B cell (primary cell): ENCODE results near the gene CPNE4. TPM values are rescaled to one million over a fixed set of nuclear protein-coding genes. Genes with fewer than 3 reads are reported as not detected.

ENCODE experiments used
- ATAC-seq: fragments of 200-7000 bp; cut with Tn5 transposase; one replicate; pipeline ENCODE4 v1.10.0; 2021; ENCODE audit warnings: low read depth, mild to moderate bottlenecking, moderate number of reproducible peaks, moderate library complexity
- CTCF ChIA-PET: fragments of 350-600 bp; sonication (Branson Sonifier 250); formaldehyde crosslinking; loops from one replicate; lab custom pipeline; 2021; ENCODE audit warnings: antibody characterized with exemption, inconsistent platforms; lab: Charles Lee
- POLR2A ChIA-PET: fragments of 350-600 bp; sonication (Branson Sonifier 250); formaldehyde crosslinking; loops from one replicate; lab custom pipeline; 2021; ENCODE audit warnings: antibody characterized with exemption; lab: Charles Lee
- DNase-seq: peaks from one replicate; pipeline ENCODE4 v3.0.0; 2013
- H2AFZ ChIP-seq: 2 replicates; pipeline ENCODE4 v1.6.1; 2012; ENCODE audit warnings: mild to moderate bottlenecking, low read depth, low read length; ENCODE audit not compliant: insufficient read depth, poor library complexity, severe bottlenecking
- H3K27ac ChIP-seq, 2 donors: 1 replicate in 1 of 2; 2 replicates in 1 of 2; pipeline ENCODE4 v1.5.1; 2012 to 2013; ENCODE audit warnings: low read length in 2 of 2, mild to moderate bottlenecking in 2 of 2, moderate library complexity in 1 of 2
- H3K27me3 ChIP-seq, 4 experiments: fragments of 200-600 bp in 1 of 4; sonication (generic) in 1 of 4; replicated peaks in 1 of 4; 1 replicate in 2 of 4; 2 replicates in 2 of 4; pipeline versions ENCODE4 v1.6.1 to v1.7.0; 2013 to 2016; ENCODE audit warnings: low read length in 3 of 4, mild to moderate bottlenecking in 2 of 4, mixed read lengths in 1 of 4, moderate library complexity in 1 of 4; ENCODE audit not compliant: insufficient read depth in 4 of 4, control insufficient read depth in 3 of 4; ENCODE audit errors: control extremely low read depth in 1 of 4
- H3K36me3 ChIP-seq, 2 experiments: replicated peaks in 1 of 2; 1 replicate in 1 of 2; 2 replicates in 1 of 2; pipeline versions ENCODE4 v1.6.1 to v1.7.1; 2013; ENCODE audit warnings: low read length in 1 of 2; ENCODE audit not compliant: insufficient read depth in 2 of 2, control insufficient read depth in 1 of 2; ENCODE audit errors: control extremely low read depth in 1 of 2, extremely low read depth in 1 of 2
- H3K4me1 ChIP-seq, 2 donors: fragments of 200-600 bp in 1 of 2; sonication (generic) in 1 of 2; 1 replicate in 1 of 2; 2 replicates in 1 of 2; pipeline versions ENCODE4 v1.5.1 to v1.6.1; 2013 to 2017; ENCODE audit warnings: low read length in 2 of 2; ENCODE audit not compliant: control insufficient read depth in 2 of 2, insufficient read depth in 2 of 2
- H3K4me2 ChIP-seq: replicated peaks from 2 replicates; pipeline ENCODE3; 2012; ENCODE audit warnings: mild to moderate bottlenecking, low read depth, low read length; ENCODE audit not compliant: poor library complexity, severe bottlenecking
- H3K4me3 ChIP-seq, 5 experiments: fragments of 200-600 bp in 1 of 5; sonication (generic) in 1 of 5; 1 replicate in 3 of 5; 2 replicates in 2 of 5; pipeline versions ENCODE4 v1.5.1 to v1.7.0; 2011 to 2016; ENCODE audit warnings: low read length in 4 of 5, mild to moderate bottlenecking in 4 of 5, low read depth in 2 of 5, control low read depth in 1 of 5, moderate library complexity in 1 of 5; ENCODE audit not compliant: insufficient read depth in 1 of 5; ENCODE audit errors: control extremely low read depth in 1 of 5, extremely low read depth in 1 of 5
- H3K79me2 ChIP-seq: fragments of 200-600 bp; sonication (generic); one replicate; pipeline ENCODE4 v1.6.0; 2016; ENCODE audit warnings: low read length; ENCODE audit not compliant: control insufficient read depth, insufficient read depth
- H3K9ac ChIP-seq: fragments of 200-600 bp; sonication (generic); 2 replicates; pipeline ENCODE4 v1.6.1; 2017; ENCODE audit warnings: mild to moderate bottlenecking, low read length, moderate library complexity
- H3K9me3 ChIP-seq, 3 donors: one replicate each; pipeline versions ENCODE4 v1.6.1 to v1.7.1; 2013; ENCODE audit warnings: low read length in 2 of 3; ENCODE audit not compliant: control insufficient read depth in 2 of 3, insufficient read depth in 1 of 3; ENCODE audit errors: control extremely low read depth in 1 of 3
- H4K20me1 ChIP-seq: 2 replicates; pipeline ENCODE4 v1.6.0; 2012; ENCODE audit warnings: mild to moderate bottlenecking, low read length; ENCODE audit not compliant: insufficient read depth, control insufficient read depth, poor library complexity, severe bottlenecking
- H3K27ac Mint-ChIP-seq: one replicate; pipeline ENCODE4 v1.8.0; 2021; ENCODE audit warnings: mixed read lengths
- H3K27me3 Mint-ChIP-seq: one replicate; pipeline ENCODE4 v1.8.0; 2021; ENCODE audit warnings: mixed read lengths
- H3K4me1 Mint-ChIP-seq: one replicate; pipeline ENCODE4 v1.8.0; 2021; ENCODE audit warnings: mixed read lengths
- H3K4me3 Mint-ChIP-seq: one replicate; pipeline ENCODE4 v1.8.0; 2021; ENCODE audit warnings: mixed read lengths
- H3K9me3 Mint-ChIP-seq: one replicate; pipeline ENCODE4 v1.8.0; 2022; ENCODE audit warnings: mixed read lengths; ENCODE audit not compliant: insufficient read depth
- EZH2 ChIP-seq: IDR thresholded peaks from 2 replicates; pipeline ENCODE4 v1.6.1; 2012; ENCODE audit warnings: borderline replicate concordance, low read depth, mild to moderate bottlenecking, moderate library complexity, low read length; ENCODE audit not compliant: insufficient read depth, poor library complexity, severe bottlenecking
- WGBS: methylation state at CpG from one replicate; pipeline ENCODE4 v1.1.5; 2013; ENCODE audit warnings: missing lambda C conversion rate; ENCODE audit not compliant: insufficient coverage; 5-methylcytosine and 5-hydroxymethylcytosine counted together
- intact Hi-C: fragments of 100-400 bp; cut with micrococcal nuclease; formaldehyde crosslinking; loops from one replicate; pipeline ENCODE4 v1.10.0; 2022
- polyA plus RNA-seq: library from polyadenylated mRNA; depleted of rRNA; stranded (reverse); fragments of >200 nt; gene quantifications from 2 replicates; pipeline ENCODE4 v1.2.3, GENCODE V29; 2012
- total RNA-seq, 2 donors: library from RNA; stranded (reverse); fragments of 120-200 nt in 1 of 2; gene quantifications; 1 replicate in 1 of 2; 2 replicates in 1 of 2; pipeline versions ENCODE4 v1.2.3 to v1.2.4, GENCODE V29; 2013 to 2022
- TF ChIP-seq, protein P1 (sequence below): fragments of 200-600 bp; IDR thresholded peaks from one replicate; pipeline ENCODE4 v1.8.0; 2022; ENCODE audit warnings: antibody characterized with exemption, mild to moderate bottlenecking

Gene CPNE4
- total and polyA plus RNA-seq, 2 donors (not counting 1 experiment from before 2014, with no cell fraction given), result not detected

DNA sequence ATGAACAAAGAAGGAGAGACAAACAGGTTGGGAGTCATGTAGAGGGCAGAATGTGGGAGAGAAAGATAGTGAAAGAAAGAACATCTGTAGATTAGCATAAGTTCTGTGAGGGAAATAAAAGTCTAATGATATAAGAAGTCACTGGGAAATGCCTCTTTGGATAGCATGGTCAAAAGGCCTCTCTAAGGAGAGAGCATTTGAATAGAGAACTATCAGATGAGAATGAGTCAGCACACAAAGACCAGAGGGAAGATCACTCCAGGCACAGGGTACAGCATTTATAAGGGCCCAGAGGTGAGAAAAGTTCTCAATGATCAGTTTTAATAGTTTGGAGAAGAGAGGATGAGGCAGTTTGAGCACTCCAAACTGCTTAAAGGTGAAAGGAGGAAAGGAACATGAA, 7.9 kb upstream of the CPNE4 start:
- Mint-ChIP-seq H3K9me3 (no peaks in the 10 kb centered on the region), H3K4me1 (no peaks in the 10 kb centered on the region), H3K27me3 (peaks cover 18% of the 10 kb centered on the region), H3K4me3 (no peak overlapping the region), H3K27ac (no peak overlapping the region)
- no peak overlapping the region for H3K27ac ChIP-seq
- no peaks in the 10 kb centered on the region for H3K79me2 ChIP-seq
- TF ChIP-seq EZH2, result no peak
- TF ChIP-seq, protein P1, sequence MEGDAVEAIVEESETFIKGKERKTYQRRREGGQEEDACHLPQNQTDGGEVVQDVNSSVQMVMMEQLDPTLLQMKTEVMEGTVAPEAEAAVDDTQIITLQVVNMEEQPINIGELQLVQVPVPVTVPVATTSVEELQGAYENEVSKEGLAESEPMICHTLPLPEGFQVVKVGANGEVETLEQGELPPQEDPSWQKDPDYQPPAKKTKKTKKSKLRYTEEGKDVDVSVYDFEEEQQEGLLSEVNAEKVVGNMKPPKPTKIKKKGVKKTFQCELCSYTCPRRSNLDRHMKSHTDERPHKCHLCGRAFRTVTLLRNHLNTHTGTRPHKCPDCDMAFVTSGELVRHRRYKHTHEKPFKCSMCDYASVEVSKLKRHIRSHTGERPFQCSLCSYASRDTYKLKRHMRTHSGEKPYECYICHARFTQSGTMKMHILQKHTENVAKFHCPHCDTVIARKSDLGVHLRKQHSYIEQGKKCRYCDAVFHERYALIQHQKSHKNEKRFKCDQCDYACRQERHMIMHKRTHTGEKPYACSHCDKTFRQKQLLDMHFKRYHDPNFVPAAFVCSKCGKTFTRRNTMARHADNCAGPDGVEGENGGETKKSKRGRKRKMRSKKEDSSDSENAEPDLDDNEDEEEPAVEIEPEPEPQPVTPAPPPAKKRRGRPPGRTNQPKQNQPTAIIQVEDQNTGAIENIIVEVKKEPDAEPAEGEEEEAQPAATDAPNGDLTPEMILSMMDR, result no peak
- H3K4me3 ChIP-seq, result no peak overlapping the region
- peaks cover 0 to under 1% (median 0%) of the 10 kb centered on the region in 4 experiments for H3K27me3 ChIP-seq
- intact Hi-C loops, result no loop called here
- no peaks in the 10 kb centered on the region for H4K20me1 ChIP-seq
- ATAC-seq (no peak), DNase-seq (no peak)
- H3K4me1 ChIP-seq, result no peaks in the 10 kb centered on the region
- H3K36me3 ChIP-seq, result no peaks in the 10 kb centered on the region
- POLR2A ChIA-PET, result no interaction called here
- H3K4me2 ChIP-seq, result no peak overlapping the region
- H3K9ac ChIP-seq, result no peak overlapping the region
- H3K9me3 ChIP-seq, result no peaks in the 10 kb centered on the region
- no peak overlapping the region for H2AFZ ChIP-seq
- CTCF ChIA-PET, result no interaction called here

DNA sequence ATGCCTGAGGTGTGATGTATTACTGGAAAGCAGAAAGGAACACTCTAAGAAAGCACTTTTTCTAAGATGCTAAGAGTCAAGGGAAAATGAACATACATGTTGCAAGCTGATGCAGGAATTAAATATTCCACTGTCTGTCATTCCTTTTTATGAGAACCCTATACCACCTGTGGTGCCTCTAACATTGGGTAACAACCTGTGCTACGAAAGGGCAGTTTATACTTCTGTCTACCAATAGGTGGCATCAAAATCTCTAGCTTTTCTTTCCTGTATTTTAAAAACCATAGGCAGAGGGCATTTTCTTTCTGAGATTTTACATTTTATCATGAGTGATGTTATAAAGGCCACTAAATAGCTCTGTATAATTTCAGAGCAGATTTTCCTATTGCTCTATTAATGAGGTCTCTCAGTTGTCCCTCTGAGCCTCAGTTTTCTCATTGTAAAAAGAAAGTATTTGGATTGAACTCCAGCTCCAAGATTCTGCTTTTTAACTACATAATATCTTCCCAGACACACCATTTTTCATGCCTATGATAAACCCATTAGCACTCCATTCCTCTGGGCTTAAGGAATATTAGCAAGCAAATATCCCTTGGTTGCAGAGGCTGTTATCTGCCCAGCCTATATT, 3.5 kb upstream of the CPNE4 start:
- TF ChIP-seq, protein P1, result no peak
- TF ChIP-seq EZH2, result no peak
- CTCF ChIA-PET, result interaction anchor here (0.9 to 2.6 kb wide), 5 partner anchors 8 to 304 kb away, joined by 3 to 11 read pairs (median 4); no protein-coding TSS in a partner anchor
- WGBS, result no CpG with 5 or more reads among the region's 1 CpG

More for the DNA sequence above, 3.5 kb upstream of the CPNE4 start:
- no peak overlapping the region for H3K9ac ChIP-seq
- Mint-ChIP-seq H3K9me3 (no peaks in the 10 kb centered on the region), H3K27me3 (peaks cover 54% of the 10 kb centered on the region), H3K4me1 (peaks cover 8% of the 10 kb centered on the region), H3K4me3 (no peak overlapping the region), H3K27ac (no peak overlapping the region)
- no peak overlapping the region for H3K4me2 ChIP-seq
- H3K36me3 ChIP-seq, result no peaks in the 10 kb centered on the region
- H2AFZ ChIP-seq, result no peak overlapping the region
- peaks cover 0 to 13% (median 0%) of the 10 kb centered on the region in 3 donors for H3K9me3 ChIP-seq
- POLR2A ChIA-PET, result no interaction called here
- no peak for DNase-seq
- H4K20me1 ChIP-seq, result no peaks in the 10 kb centered on the region
- no peak for ATAC-seq
- H3K4me3 ChIP-seq, result no peak overlapping the region
- no peak overlapping the region for H3K27ac ChIP-seq
- no peaks in the 10 kb centered on the region for H3K79me2 ChIP-seq
- no peaks in the 10 kb centered on the region for H3K4me1 ChIP-seq
- intact Hi-C loops, result loop anchor here (5.0 kb wide), 1 partner anchor 359 kb away; no protein-coding TSS in a partner anchor
- H3K27me3 ChIP-seq, result peaks cover 0 to 25% (median 16%) of the 10 kb centered on the region in 4 experiments
